CD4-positive, alpha-beta T cell treated with Interleukin-6 for 4 hours (primary cell): ENCODE measurements around the gene TAOK2.

ENCODE experiments used
- DNase-seq: peaks from one replicate; pipeline ENCODE4 v3.0.0-alpha.2; 2020; ENCODE audit warnings: mixed read lengths

TAOK2 gene

GRCh38 chr16:29988346-29989075 lies 14.8 kb downstream of the TAOK2 start:
- no peak for DNase-seq

GRCh38 chr16:29989111-29989858 lies 15.6 kb downstream of the TAOK2 start:
- no peak for DNase-seq

- DNase-seq: no peak
Observed at GRCh38 chr16:29990034-29990433, 16.4 kb downstream of the TAOK2 start.

- DNase-seq: no peak
Observed at GRCh38 chr16:29990883-29991570, 17.4 kb downstream of the TAOK2 start.

- DNase-seq: no peak
Observed at GRCh38 chr16:29991571-29991904, 17.9 kb downstream of the TAOK2 start.

- DNase-seq: no peak
Observed at GRCh38 chr16:29992344-29992967, 18.8 kb downstream of the TAOK2 start.

GRCh38 chr16:29993191-29993902 lies 19.7 kb downstream of the TAOK2 start:
- no peak for DNase-seq

- DNase-seq: no peak
Observed at GRCh38 chr16:29993903-29994599, 20.4 kb downstream of the TAOK2 start.

GRCh38 chr16:29994600-29995323 lies 21.1 kb downstream of the TAOK2 start:
- peak; percentile 79 for DNase-seq

- peak; percentile 88 for DNase-seq
Observed at GRCh38 chr16:29995324-29995910, 21.7 kb downstream of the TAOK2 start, which contains the start of gene HIRIP3. TSS of gene HIRIP3 (minus strand) at chr16:29995617. CDS start at chr16:29995605, 12 bp downstream.

- DNase-seq: peak; percentile 99
Observed at GRCh38 chr16:29995911-29996765, 22.5 kb downstream of the TAOK2 start, which contains the start of gene INO80E. TSS of gene INO80E (plus strand) at chr16:29996241. CDS start at chr16:29996311, 70 bp downstream.

GRCh38 chr16:29996766-29997250 lies 23.1 kb downstream of the TAOK2 start:
- no peak for DNase-seq

GRCh38 chr16:29999605-30000004 lies 25.9 kb downstream of the TAOK2 start:
- no peak for DNase-seq

GRCh38 chr16:30000735-30001631 lies 27.3 kb downstream of the TAOK2 start:
- DNase-seq: no peak

GRCh38 chr16:30002614-30003346 lies 29.1 kb downstream of the TAOK2 start:
- DNase-seq: no peak

- no peak for DNase-seq
Observed at GRCh38 chr16:30003670-30004423, 30.2 kb downstream of the TAOK2 start.

GRCh38 chr16:30004424-30004776 lies 30.7 kb downstream of the TAOK2 start:
- DNase-seq: no peak
